HL-60 (cell line): ENCODE data around the gene DNAH1.
A peak's percentile ranks its signal among the peaks of the same experiment; 100 is the strongest.

Experiments used
- DNase-seq, 2 experiments: peaks; one replicate each; pipeline ENCODE4 v3.0.0-alpha.2; 2010 to 2020; ENCODE audit warnings: low read depth in 1 of 2, low spot score in 1 of 2
- H3K27ac ChIP-seq: fragments of 250-450 bp; sonication (Bioruptor Pico); replicated peaks from 2 replicates; pipeline ENCODE4 v1.5.1; 2020; ENCODE audit warnings: mild to moderate bottlenecking, moderate library complexity
- H3K27me3 ChIP-seq: fragments of 250-450 bp; sonication (Bioruptor Pico); 2 replicates; pipeline ENCODE4 v1.5.1; 2021; ENCODE audit warnings: mild to moderate bottlenecking, moderate library complexity; ENCODE audit not compliant: insufficient read depth, poor library complexity, severe bottlenecking
- H3K4me3 ChIP-seq: replicated peaks from 2 replicates; pipeline ENCODE4 v1.5.1; 2011; ENCODE audit warnings: mild to moderate bottlenecking, control low read depth, low read length; ENCODE audit not compliant: insufficient read depth
- CTCF ChIP-seq: IDR thresholded peaks from one replicate; pipeline ENCODE4 v1.5.1; 2011; ENCODE audit warnings: low read length, control low read depth, inconsistent platforms; ENCODE audit not compliant: insufficient read depth
- GABPA ChIP-seq: IDR thresholded peaks from 2 replicates; pipeline ENCODE4 v1.6.1; 2012; ENCODE audit warnings: low read depth
- POLR2AphosphoS5 ChIP-seq: IDR thresholded peaks from 2 replicates; pipeline ENCODE4 v1.6.1; 2012; ENCODE audit warnings: low read depth
- SPI1 ChIP-seq: IDR thresholded peaks from 2 replicates; pipeline ENCODE4 v1.6.1; 2012; ENCODE audit warnings: low read depth, mild to moderate bottlenecking, borderline replicate concordance
- TF ChIP-seq, protein P1 (sequence below): IDR thresholded peaks from 2 replicates; pipeline ENCODE4 v1.6.1; 2012; ENCODE audit warnings: low read depth; ENCODE audit not compliant: insufficient replicate concordance

The DNAH1 gene

DNA sequence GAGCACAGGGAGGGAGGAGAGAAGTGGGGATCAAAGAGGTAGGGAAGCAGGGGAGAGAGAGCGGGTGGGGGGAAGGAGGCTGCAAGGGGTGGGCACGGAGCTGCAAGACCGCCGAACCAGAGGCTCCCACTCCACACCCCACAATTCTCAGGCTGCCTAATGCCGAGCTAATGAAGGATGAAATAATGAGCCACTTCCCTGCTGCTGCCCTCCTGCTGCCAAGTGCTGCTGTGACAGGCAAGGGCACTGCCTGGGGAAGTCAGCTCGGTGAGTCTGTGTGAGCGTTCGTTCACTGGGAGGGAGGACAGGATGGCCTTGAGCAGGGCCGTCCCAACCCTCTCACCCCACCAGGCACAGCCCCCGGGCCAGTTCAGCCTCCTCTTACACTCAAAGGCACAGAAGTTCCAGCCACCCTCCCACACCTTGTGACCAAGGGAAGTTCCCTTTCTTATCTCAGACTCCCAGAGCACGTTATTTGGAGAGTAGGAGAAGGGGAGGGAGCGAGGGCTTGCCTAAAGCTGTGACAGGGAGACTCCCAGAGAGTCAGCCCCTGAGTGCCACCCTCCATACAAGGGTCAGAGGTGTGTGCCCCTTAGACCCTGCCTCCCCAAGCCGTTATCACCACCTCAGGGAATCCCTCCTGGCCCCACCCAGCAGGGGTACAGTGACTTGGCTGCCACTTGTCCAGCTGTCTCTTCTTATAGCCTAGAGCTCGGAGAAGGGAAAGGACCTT lies 16.1 kb upstream of the DNAH1 start:
- no peak overlapping the region for H3K4me3 ChIP-seq
- DNase-seq, result peak in 1 of 2 experiments; percentile 79

DNA sequence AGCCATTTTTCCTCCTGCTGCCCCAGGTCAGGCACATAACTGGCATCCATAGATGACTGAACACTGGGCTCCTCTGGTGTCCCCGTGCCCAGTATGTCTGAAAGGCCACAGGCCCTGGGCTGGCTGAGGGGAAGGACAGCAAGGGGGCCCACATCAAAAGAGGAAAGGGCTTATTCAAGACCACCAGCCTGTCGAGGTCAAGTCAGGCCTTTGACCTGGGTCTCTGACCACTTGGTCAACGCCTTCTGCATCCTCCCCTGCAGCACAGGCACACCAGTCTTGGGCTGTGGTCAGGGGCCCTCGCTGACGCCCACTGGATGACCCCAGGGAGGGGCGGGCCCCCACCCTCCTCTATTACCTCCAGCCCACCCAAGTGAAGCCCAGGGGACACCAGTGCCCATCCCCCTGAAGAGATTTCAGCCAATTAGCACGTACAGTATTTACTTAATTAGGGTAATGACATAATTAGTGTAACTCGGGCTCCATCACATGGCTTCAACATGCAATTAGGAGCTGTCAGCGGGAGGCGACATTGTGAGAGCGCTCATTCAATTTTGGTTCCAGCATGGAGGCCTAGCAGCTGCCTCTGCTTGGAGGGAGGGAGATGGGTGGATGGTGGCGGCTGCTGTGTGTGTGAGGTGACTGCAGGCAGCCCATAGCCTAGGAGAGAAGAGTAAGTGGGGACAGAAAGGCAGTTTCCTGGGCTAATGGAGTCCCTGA lies 13.5 kb upstream of the DNAH1 start:
- no peak for TF ChIP-seq CTCF
- TF ChIP-seq GABPA, result no peak
- TF ChIP-seq, protein P1, sequence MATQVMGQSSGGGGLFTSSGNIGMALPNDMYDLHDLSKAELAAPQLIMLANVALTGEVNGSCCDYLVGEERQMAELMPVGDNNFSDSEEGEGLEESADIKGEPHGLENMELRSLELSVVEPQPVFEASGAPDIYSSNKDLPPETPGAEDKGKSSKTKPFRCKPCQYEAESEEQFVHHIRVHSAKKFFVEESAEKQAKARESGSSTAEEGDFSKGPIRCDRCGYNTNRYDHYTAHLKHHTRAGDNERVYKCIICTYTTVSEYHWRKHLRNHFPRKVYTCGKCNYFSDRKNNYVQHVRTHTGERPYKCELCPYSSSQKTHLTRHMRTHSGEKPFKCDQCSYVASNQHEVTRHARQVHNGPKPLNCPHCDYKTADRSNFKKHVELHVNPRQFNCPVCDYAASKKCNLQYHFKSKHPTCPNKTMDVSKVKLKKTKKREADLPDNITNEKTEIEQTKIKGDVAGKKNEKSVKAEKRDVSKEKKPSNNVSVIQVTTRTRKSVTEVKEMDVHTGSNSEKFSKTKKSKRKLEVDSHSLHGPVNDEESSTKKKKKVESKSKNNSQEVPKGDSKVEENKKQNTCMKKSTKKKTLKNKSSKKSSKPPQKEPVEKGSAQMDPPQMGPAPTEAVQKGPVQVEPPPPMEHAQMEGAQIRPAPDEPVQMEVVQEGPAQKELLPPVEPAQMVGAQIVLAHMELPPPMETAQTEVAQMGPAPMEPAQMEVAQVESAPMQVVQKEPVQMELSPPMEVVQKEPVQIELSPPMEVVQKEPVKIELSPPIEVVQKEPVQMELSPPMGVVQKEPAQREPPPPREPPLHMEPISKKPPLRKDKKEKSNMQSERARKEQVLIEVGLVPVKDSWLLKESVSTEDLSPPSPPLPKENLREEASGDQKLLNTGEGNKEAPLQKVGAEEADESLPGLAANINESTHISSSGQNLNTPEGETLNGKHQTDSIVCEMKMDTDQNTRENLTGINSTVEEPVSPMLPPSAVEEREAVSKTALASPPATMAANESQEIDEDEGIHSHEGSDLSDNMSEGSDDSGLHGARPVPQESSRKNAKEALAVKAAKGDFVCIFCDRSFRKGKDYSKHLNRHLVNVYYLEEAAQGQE, result no peak
- TF ChIP-seq SPI1, result no peak
- no peak for TF ChIP-seq POLR2AphosphoS5
- DNase-seq, result no peak
- H3K4me3 ChIP-seq, result no peak overlapping the region
- H3K27ac ChIP-seq, result no peak overlapping the region
- H3K27me3 ChIP-seq, result no peaks in the 10 kb centered on the region

More for the DNA sequence above, 16.1 kb upstream of the DNAH1 start:
- H3K27me3 ChIP-seq, result no peaks in the 10 kb centered on the region
- no peak overlapping the region; the same call in 1 of the 2 replicates for H3K27ac ChIP-seq
- TF ChIP-seq GABPA, result no peak
- peak; percentile 70; the same call in 1 of the 2 replicates for TF ChIP-seq SPI1
- TF ChIP-seq POLR2AphosphoS5, result peak; percentile 45
- TF ChIP-seq, protein P1, result no peak
- TF ChIP-seq CTCF, result peak; percentile 22

DNA sequence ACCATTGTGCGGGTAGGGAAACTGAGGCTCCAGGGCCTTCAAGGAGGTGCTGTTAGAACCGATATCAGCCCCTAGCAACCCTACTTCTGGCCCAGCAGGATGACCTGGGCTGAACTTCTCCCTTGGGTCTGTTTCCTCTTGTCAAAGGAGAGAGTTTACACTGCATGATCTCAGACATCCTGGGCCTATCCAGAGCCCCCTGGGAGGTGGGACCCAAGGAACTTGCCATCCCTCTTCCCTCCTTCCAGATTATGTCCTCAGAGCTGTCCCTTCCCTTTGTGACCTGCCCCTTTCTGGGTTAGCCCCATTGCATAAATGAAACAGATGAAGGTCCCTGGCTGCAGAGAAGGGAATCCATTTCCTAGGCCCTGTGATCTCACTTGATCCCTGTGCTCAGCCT lies 12.3 kb upstream of the DNAH1 start:
- DNase-seq, result no peak
- H3K4me3 ChIP-seq, result no peak overlapping the region
- H3K27ac ChIP-seq, result no peak overlapping the region
- H3K27me3 ChIP-seq, result no peaks in the 10 kb centered on the region
- TF ChIP-seq CTCF (no peak), POLR2AphosphoS5 (no peak), GABPA (no peak), SPI1 (no peak)
- TF ChIP-seq, protein P1, result no peak
